ENCODE measurements around the gene CACNA2D4. TPM values are rescaled to one million over a fixed set of nuclear protein-coding genes. Genes with fewer than 3 reads are reported as not detected.

The CACNA2D4 gene
- total and polyA plus RNA-seq, 11 donors, result 0.10 to 9.0 (median 1.2) TPM

- TF ChIP-seq CTCF (IDR thresholded peaks at IDR 0.05) (no peak), POLR2A (IDR thresholded peaks at IDR 0.05) (no peak)
- ATAC-seq, result no peak
- 83 to 94% (median 87%) methylated on average over 13 of the region's 13 CpGs for WGBS, 4 donors
Measured at GRCh38 chr12:1885599-1886245, 32.7 kb downstream of the CACNA2D4 start.

GRCh38 chr12:1885082-1885596 lies 33.3 kb downstream of the CACNA2D4 start:
- peaks cover 0 to 4% (median 0%) of the 10 kb centered on the region in 12 donors for H3K9me3 ChIP-seq
- 82 to 95% (median 94%) methylated on average over 5 of the region's 5 CpGs for WGBS, 4 donors
- intact Hi-C loops (cut with DNase I), result no loop called here
- peaks cover 0 to 9% (median 0%) of the 10 kb centered on the region in 9 donors for H3K27me3 ChIP-seq
- no peak overlapping the region for H3K27ac ChIP-seq
- ATAC-seq (no peak), DNase-seq (no peak)
- H3K4me3 ChIP-seq, result no peak overlapping the region
- H3K36me3 ChIP-seq, result no peaks in the 10 kb centered on the region
- TF ChIP-seq CTCF (IDR thresholded peaks at IDR 0.05), result no peak
- no peak for TF ChIP-seq POLR2A (IDR thresholded peaks at IDR 0.05)
- no peaks in the 10 kb centered on the region for H3K4me1 ChIP-seq

More at GRCh38 chr12:1885599-1886245, 32.7 kb downstream of the CACNA2D4 start:
- Histone ChIP-seq H3K4me3 (no peak overlapping the region), H3K4me1 (no peaks in the 10 kb centered on the region), H3K36me3 (no peaks in the 10 kb centered on the region), H3K9me3 (peaks cover 0 to 4% (median 0%) of the 10 kb centered on the region in 12 donors), H3K27ac (no peak overlapping the region), H3K27me3 (peaks cover 0 to 9% (median 0%) of the 10 kb centered on the region in 9 donors)
- DNase-seq, result no peak
- intact Hi-C loops (cut with DNase I), result no loop called here

GRCh38 chr12:1884651-1885050 lies 33.8 kb downstream of the CACNA2D4 start:
- Histone ChIP-seq H3K27me3 (peaks cover 0 to 9% (median 0%) of the 10 kb centered on the region in 9 donors), H3K4me3 (no peak overlapping the region), H3K4me1 (no peaks in the 10 kb centered on the region), H3K27ac (no peak overlapping the region), H3K36me3 (no peaks in the 10 kb centered on the region), H3K9me3 (peaks cover 0 to 4% (median 0%) of the 10 kb centered on the region in 12 donors)
- intact Hi-C loops (cut with DNase I), result no loop called here
- DNase-seq, result no peak
- TF ChIP-seq POLR2A (IDR thresholded peaks at IDR 0.05), result no peak
- no peak for TF ChIP-seq CTCF (IDR thresholded peaks at IDR 0.05)
- ATAC-seq, result no peak
- 84 to 93% (median 92%) methylated on average over 9 of the region's 9 CpGs for WGBS, 4 donors

GRCh38 chr12:1883513-1883912 lies 34.9 kb downstream of the CACNA2D4 start:
- Histone ChIP-seq H3K9me3 (peaks cover 0 to 4% (median 0%) of the 10 kb centered on the region in 12 donors), H3K27ac (no peak overlapping the region), H3K4me3 (no peak overlapping the region), H3K4me1 (no peaks in the 10 kb centered on the region), H3K27me3 (peaks cover 0 to 9% (median 0%) of the 10 kb centered on the region in 9 donors), H3K36me3 (no peaks in the 10 kb centered on the region)
- intact Hi-C loops (cut with DNase I), result no loop called here
- DNase-seq (no peak), ATAC-seq (no peak)
- WGBS, 4 donors, result 81 to 82% (median 82%) methylated on average over 6 to 8 of the region's 8 CpGs
- no peak for TF ChIP-seq POLR2A (IDR thresholded peaks at IDR 0.05)
- TF ChIP-seq CTCF (IDR thresholded peaks at IDR 0.05), result no peak

Data from heart left ventricle (tissue), 16 donors.